HCT116 (cell line): ENCODE results near the gene RGS17. TPM values are rescaled to one million over a fixed set of nuclear protein-coding genes. Genes with fewer than 3 reads are reported as not detected.

Source experiments
- ATAC-seq: fragments of 200-7000 bp; cut with Tn5 transposase; 2 replicates; pipeline ENCODE4 v1.9.1; 2020; ENCODE audit warnings: mild to moderate bottlenecking, moderate library complexity
- BruUV-seq: library from RNA; stranded (reverse); fragments of 400-500 nt; replicated peaks from 2 replicates; lab custom pipeline; 2021; lab: Mats Ljungman, UMichigan
- CTCF ChIA-PET: fragments of 300-600 bp; sonication (Branson Sonifier 250); formaldehyde crosslinking; loops from one replicate; lab custom pipeline; 2021; ENCODE audit warnings: antibody characterized with exemption; lab: Charles Lee
- POLR2A ChIA-PET: fragments of 300-600, 350-600 bp; sonication (Branson Sonifier 250); formaldehyde crosslinking; loops from one replicate; lab custom pipeline; 2021; ENCODE audit warnings: antibody characterized with exemption; lab: Charles Lee
- RAD21 ChIA-PET, 2 experiments: fragments of 300-600 bp; sonication (Branson Sonifier 250); formaldehyde crosslinking; loops; one replicate each; lab custom pipeline; 2023; ENCODE audit warnings: low total read pairs in 2 of 2; ENCODE audit not compliant: uncharacterized antibody in 2 of 2, unreplicated experiment in 2 of 2, low non-redundant PET in 1 of 2; lab: Charles Lee
- DNase-seq: peaks from one replicate; pipeline ENCODE4 v3.0.0-alpha.2; 2010; ENCODE audit warnings: low read depth, low spot score
- H2AFZ ChIP-seq: fragments of 200-600 bp; shearing (Covaris generic), sonication (generic); 2 replicates; pipeline ENCODE4 v1.6.1; 2017; ENCODE audit warnings: low read depth, mixed run types, mixed read lengths, antibody characterized with exemption, low read length; ENCODE audit not compliant: poor library complexity, severe bottlenecking
- H3K27ac ChIP-seq: 2 replicates; pipeline ENCODE4 v1.5.1; 2012; ENCODE audit warnings: low read depth, low read length
- H3K27me3 ChIP-seq: fragments of 200-600 bp; sonication (generic); 2 replicates; pipeline ENCODE4 v1.6.1; 2016; ENCODE audit warnings: mixed run types, low read length, mixed read lengths; ENCODE audit not compliant: insufficient read depth
- H3K36me3 ChIP-seq, 2 experiments: fragments of 200-500 bp in 1 of 2; fragments of 200-600 bp in 1 of 2; sonication (Bioruptor generic) in 1 of 2; sonication (generic) in 1 of 2; 2 replicates each; pipeline versions ENCODE4 v1.5.1 to v1.6.1; 2014 to 2016; ENCODE audit warnings: low read length in 2 of 2, inconsistent platforms in 1 of 2, mixed read lengths in 1 of 2, mixed run types in 1 of 2; ENCODE audit not compliant: insufficient read depth in 2 of 2, control insufficient read depth in 1 of 2
- H3K4me1 ChIP-seq, 2 experiments: fragments of 200-600 bp in 1 of 2; sonication (generic) in 1 of 2; 2 replicates each; pipeline versions ENCODE4 v1.5.1 to v1.6.1; 2012 to 2017; ENCODE audit warnings: low read length in 2 of 2, inconsistent platforms in 1 of 2, mild to moderate bottlenecking in 1 of 2, mixed read lengths in 1 of 2, mixed run types in 1 of 2, moderate library complexity in 1 of 2; ENCODE audit not compliant: insufficient read depth in 2 of 2, control insufficient read depth in 1 of 2
- H3K4me2 ChIP-seq: fragments of 200-600 bp; sonication (generic); 2 replicates; pipeline ENCODE4 v1.6.1; 2017; ENCODE audit warnings: mixed run types, low read length, mixed read lengths
- H3K4me3 ChIP-seq, 2 experiments: fragments of 200-600 bp in 1 of 2; sonication (generic) in 1 of 2; replicated peaks in 1 of 2; 2 replicates each; pipeline ENCODE4 v1.5.1; 2011 to 2016; ENCODE audit warnings: low read length in 2 of 2, control low read depth in 1 of 2, low read depth in 1 of 2, mild to moderate bottlenecking in 1 of 2, mixed read lengths in 1 of 2, mixed run types in 1 of 2
- H3K79me2 ChIP-seq: fragments of 200-600 bp; sonication (generic); 2 replicates; pipeline ENCODE4 v1.6.1; 2017; ENCODE audit warnings: mild to moderate bottlenecking, mixed run types, low read length, moderate library complexity, mixed read lengths; ENCODE audit not compliant: insufficient read depth
- H3K9ac ChIP-seq: fragments of 200-600 bp; sonication (generic); 2 replicates; pipeline ENCODE4 v1.6.1; 2016; ENCODE audit warnings: low read length, mixed read lengths
- H3K9me2 ChIP-seq: fragments of 200-600 bp; sonication (generic), shearing (Covaris generic); 2 replicates; pipeline ENCODE4 v1.6.1; 2017; ENCODE audit warnings: mixed run types, mild to moderate bottlenecking, moderate library complexity; ENCODE audit not compliant: insufficient read depth
- H3K9me3 ChIP-seq, 2 experiments: fragments of 200-500 bp in 1 of 2; fragments of 200-600 bp in 1 of 2; sonication (Bioruptor generic) in 1 of 2; sonication (generic) in 1 of 2; 2 replicates each; pipeline ENCODE4 v1.6.1; 2014 to 2017; ENCODE audit warnings: low read length in 2 of 2, mixed read lengths in 2 of 2, inconsistent platforms in 1 of 2, low read depth in 1 of 2, mild to moderate bottlenecking in 1 of 2, mixed run types in 1 of 2, moderate library complexity in 1 of 2; ENCODE audit not compliant: control insufficient read depth in 1 of 2, insufficient read depth in 1 of 2
- H4K20me1 ChIP-seq: fragments of 200-600 bp; sonication (generic), shearing (Covaris generic); 2 replicates; pipeline ENCODE4 v1.6.1; 2017; ENCODE audit warnings: mixed run types, mild to moderate bottlenecking, moderate library complexity; ENCODE audit not compliant: insufficient read depth
- ATF3 ChIP-seq: IDR thresholded peaks from 2 replicates; pipeline ENCODE4 v1.6.1; 2012
- CBX3 ChIP-seq: IDR thresholded peaks from 2 replicates; pipeline ENCODE4 v1.6.1; 2012; ENCODE audit warnings: low read depth
- CEBPB ChIP-seq: IDR thresholded peaks from 2 replicates; pipeline ENCODE4 v1.6.1; 2012; ENCODE audit warnings: low read depth
- CTCF ChIP-seq, 3 experiments: fragments of 200-600 bp in 1 of 3; sonication (generic) in 1 of 3; IDR thresholded peaks in 2 of 3; conservative IDR thresholded peaks in 1 of 3; 2 replicates each; pipeline ENCODE4 v1.5.1; 2012 to 2017; ENCODE audit warnings: low read depth in 2 of 3, low read length in 2 of 3, antibody characterized with exemption in 1 of 3, borderline replicate concordance in 1 of 3, control low read depth in 1 of 3, mild to moderate bottlenecking in 1 of 3, mixed read lengths in 1 of 3, mixed run types in 1 of 3, moderate library complexity in 1 of 3; ENCODE audit not compliant: insufficient read depth in 1 of 3
- EZH2 ChIP-seq: fragments of 200-600 bp; sonication (generic); IDR thresholded peaks from 2 replicates; pipeline ENCODE4 v1.6.1; 2017; ENCODE audit warnings: antibody characterized with exemption, mixed run types
- EZH2phosphoT487 ChIP-seq: fragments of 200-600 bp; IDR thresholded peaks from 2 replicates; pipeline ENCODE4 v1.6.1; 2018; ENCODE audit warnings: antibody characterized with exemption, borderline replicate concordance
- FOSL1 ChIP-seq: IDR thresholded peaks from 2 replicates; pipeline ENCODE4 v1.6.1; 2012; ENCODE audit warnings: low read depth
- MAX ChIP-seq: IDR thresholded peaks from 2 replicates; pipeline ENCODE4 v1.6.1; 2012
- POLR2A ChIP-seq: IDR thresholded peaks from 2 replicates; pipeline ENCODE4 v1.7.0; 2011; ENCODE audit warnings: borderline replicate concordance; ENCODE audit not compliant: insufficient read depth, insufficient read length; ENCODE audit errors: extremely low read depth
- RAD21 ChIP-seq: IDR thresholded peaks from 2 replicates; pipeline ENCODE4 v1.6.1; 2012; ENCODE audit warnings: low read depth, mild to moderate bottlenecking
- SP1 ChIP-seq: IDR thresholded peaks from 2 replicates; pipeline ENCODE4 v1.6.1; 2012; ENCODE audit warnings: low read depth
- SRF ChIP-seq: IDR thresholded peaks from 2 replicates; pipeline ENCODE4 v1.6.1; 2012; ENCODE audit warnings: low read depth
- YY1 ChIP-seq: IDR thresholded peaks from 2 replicates; pipeline ENCODE4 v1.6.1; 2011; ENCODE audit warnings: low read length, low read depth, moderate library complexity, mild to moderate bottlenecking; ENCODE audit not compliant: insufficient replicate concordance; ENCODE audit errors: extremely low read depth
- ZFX ChIP-seq: fragments of 450-650 bp; IDR thresholded peaks from 2 replicates; pipeline ENCODE4 v1.6.1; 2017
- ZNF274 ChIP-seq: fragments of 200-500 bp; sonication (Bioruptor generic); IDR thresholded peaks from 2 replicates; pipeline ENCODE4 v1.6.1; 2014; ENCODE audit warnings: mild to moderate bottlenecking, low read depth, low read length, inconsistent platforms
- intact Hi-C: fragments of 100-400 bp; cut with micrococcal nuclease; formaldehyde crosslinking; loops from 2 replicates; pipeline ENCODE4 v1.10.0; 2022
- total RNA-seq: library from RNA; stranded (reverse); gene quantifications from one replicate; pipeline ENCODE4 v1.2.1, GENCODE V29; 2021; ENCODE audit not compliant: unreplicated experiment

RGS17 gene
- total RNA-seq, 1 experiment from 2014 or later, result 3.9 TPM

- H3K4me3 ChIP-seq, result no peak overlapping the region
- no peak overlapping the region for H3K27ac ChIP-seq
- CTCF ChIA-PET, result no interaction called here
- H2AFZ ChIP-seq, result no peak overlapping the region
- ATAC-seq, result no peak
- no peak overlapping the region for H3K4me2 ChIP-seq
- DNase-seq, result no peak
- TF ChIP-seq RAD21 (no peak), MAX (no peak), YY1 (no peak), SRF (no peak), CBX3 (no peak), ATF3 (no peak), FOSL1 (no peak), EZH2 (no peak), ZFX (no peak)
- H3K9ac ChIP-seq, result no peak overlapping the region
- H3K9me3 ChIP-seq, result no peaks in the 10 kb centered on the region
- no peaks in the 10 kb centered on the region for H4K20me1 ChIP-seq
- no peaks in the 10 kb centered on the region for H3K27me3 ChIP-seq
- POLR2A ChIA-PET, result no interaction called here
- H3K36me3 ChIP-seq, result no peaks in the 10 kb centered on the region
- H3K79me2 ChIP-seq, result no peaks in the 10 kb centered on the region
- RAD21 ChIA-PET, result no interaction called here
- H3K4me1 ChIP-seq, result peaks cover 0 to 4% of the 10 kb centered on the region in 2 experiments; a peak in 1 of 4 replicates
- BruUV-seq, result no TSS peak
- H3K9me2 ChIP-seq, result no peaks in the 10 kb centered on the region
- intact Hi-C loops, result no loop called here
Observed at GRCh38 chr6:153149891-153150290, 18.8 kb upstream of the RGS17 start.

GRCh38 chr6:153146413-153146812, 15.3 kb upstream of the RGS17 start:
- Histone ChIP-seq H3K9me2 (no peaks in the 10 kb centered on the region), H3K36me3 (no peaks in the 10 kb centered on the region)
- POLR2A ChIA-PET, result no interaction called here
- RAD21 ChIA-PET, result no interaction called here
- TF ChIP-seq EZH2 (no peak), ZNF274 (no peak), CEBPB (no peak), ATF3 (no peak), POLR2A (no peak), SP1 (no peak), EZH2phosphoT487 (no peak), CBX3 (no peak), CTCF (IDR thresholded peaks at IDR 0.05 in 2 of 3, conservative IDR thresholded peaks at IDR 0.05 in 1 of 3; ENCODE audit: borderline replicate concordance in 1 of 3, insufficient read depth in 1 of 3, low read depth in 2 of 3, low read length in 2 of 3) (no peak), MAX (no peak)
- TF ChIP-seq, all 23 proteins: peak for 0
- no peak for DNase-seq
- Histone ChIP-seq H4K20me1 (no peaks in the 10 kb centered on the region), H3K27me3 (no peaks in the 10 kb centered on the region), H2AFZ (no peak overlapping the region), H3K9me3 (no peaks in the 10 kb centered on the region), H3K4me3 (no peak overlapping the region), H3K4me2 (no peak overlapping the region), H3K9ac (no peak overlapping the region), H3K27ac (no peak overlapping the region), H3K79me2 (no peaks in the 10 kb centered on the region), H3K4me1 (no peaks in the 10 kb centered on the region)
- BruUV-seq, result no TSS peak
- intact Hi-C loops, result no loop called here
- ATAC-seq, result no peak
- CTCF ChIA-PET, result no interaction called here
